Posterior vena cava (tissue), 2 donors: Measurements from ENCODE around the gene BFSP2. TPM values are rescaled to one million over a fixed set of nuclear protein-coding genes. Genes with fewer than 3 reads are reported as not detected.

Source experiments
- DNase-seq: peaks from one replicate; pipeline ENCODE4 v3.0.0-alpha.2; 2020; ENCODE audit warnings: low spot score
- intact Hi-C, 2 donors: fragments of 100-400 bp; cut with DNase I; formaldehyde crosslinking; loops; one replicate each; pipeline versions ENCODE4 v1.14.1 to v1.14.2; 2022 to 2023
- total RNA-seq, 2 donors: library from RNA; stranded (reverse); fragmentation: NEBNext Ultra II Directional; extraction: Animal tissue kit (Norgen Biotek cat#: 25700); gene quantifications; one replicate each; pipeline ENCODE4 v1.2.1, GENCODE V29; 2021
- donor health status: DM: yes; HTN: yes; CAD: no.
- donor health status: DM: yes; HTN: yes; CAD: no.

Gene BFSP2
- total RNA-seq, 2 donors from 2014 or later = not detected

DNA sequence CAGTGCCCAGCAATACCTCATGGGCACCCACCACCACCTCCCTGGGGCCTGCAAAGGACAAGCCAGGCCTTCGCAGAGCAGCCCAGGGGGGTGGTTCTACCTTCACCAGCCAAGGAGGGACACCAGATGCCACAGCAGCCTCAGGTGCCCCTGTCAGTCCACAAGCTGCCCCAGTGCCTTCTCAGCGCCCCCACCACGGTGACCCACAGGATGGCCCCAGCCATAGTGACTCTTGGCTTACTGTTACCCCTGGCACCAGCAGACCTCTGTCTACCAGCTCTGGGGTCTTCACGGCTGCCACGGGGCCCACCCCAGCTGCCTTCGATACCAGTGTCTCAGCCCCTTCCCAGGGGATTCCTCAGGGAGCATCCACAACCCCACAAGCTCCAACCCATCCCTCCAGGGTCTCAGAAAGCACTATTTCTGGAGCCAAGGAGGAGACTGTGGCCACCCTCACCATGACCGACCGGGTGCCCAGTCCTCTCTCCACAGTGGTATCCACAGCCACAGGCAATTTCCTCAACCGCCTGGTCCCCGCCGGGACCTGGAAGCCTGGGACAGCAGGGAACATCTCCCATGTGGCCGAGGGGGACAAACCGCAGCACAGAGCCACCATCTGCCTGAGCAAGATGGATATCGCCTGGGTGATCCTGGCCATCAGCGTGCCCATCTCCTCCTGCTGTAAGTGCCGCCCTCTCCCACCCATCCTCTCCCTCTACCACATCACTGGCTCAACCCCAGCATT lies 19.2 kb upstream of the BFSP2 start:
- intact Hi-C loops = loop anchor here (5.0 to 10.0 kb wide), 2 partner anchors 338 to 646 kb away; no protein-coding TSS in a partner anchor
- DNase-seq = no peak

DNA sequence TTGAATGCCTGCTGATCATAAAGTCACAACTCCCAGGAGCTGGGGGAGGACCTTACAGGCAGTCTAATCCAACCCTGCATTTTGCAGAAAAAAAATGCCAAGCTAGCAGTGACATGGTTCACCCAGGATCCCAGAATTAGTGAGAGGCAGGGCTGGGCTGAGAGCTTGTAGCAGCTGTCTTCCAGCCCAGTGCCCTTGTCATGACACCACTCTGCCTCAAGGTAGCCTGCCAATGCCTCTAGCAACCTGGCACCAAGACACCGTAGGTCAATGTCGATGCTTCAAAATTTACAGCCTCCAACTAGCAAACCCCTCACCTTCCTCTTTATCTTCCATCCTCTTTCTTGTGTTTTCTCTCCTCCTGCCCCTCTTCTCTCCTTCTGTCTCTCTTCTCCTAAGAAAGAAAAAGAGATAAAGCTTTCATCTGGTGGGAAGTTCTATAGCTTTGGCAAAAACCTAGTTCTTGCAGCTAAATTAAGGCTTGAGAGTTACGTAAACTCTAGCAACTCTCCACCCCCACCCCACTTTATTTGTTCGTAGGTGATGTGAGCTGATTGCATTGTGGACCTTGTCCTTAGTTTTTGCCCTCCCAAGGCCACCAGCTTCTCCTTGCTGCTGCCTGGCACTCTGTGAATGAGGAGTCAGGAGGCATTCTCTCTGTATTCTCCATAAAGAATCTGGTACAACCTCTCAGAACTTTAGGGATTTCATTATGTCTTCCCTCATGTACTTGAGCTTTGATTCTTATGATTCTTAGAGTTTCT lies 18.3 kb upstream of the BFSP2 start:
- intact Hi-C loops = loop anchor here (5.0 to 10.0 kb wide), 2 partner anchors 339 to 647 kb away; no protein-coding TSS in a partner anchor
- DNase-seq = no peak

DNA sequence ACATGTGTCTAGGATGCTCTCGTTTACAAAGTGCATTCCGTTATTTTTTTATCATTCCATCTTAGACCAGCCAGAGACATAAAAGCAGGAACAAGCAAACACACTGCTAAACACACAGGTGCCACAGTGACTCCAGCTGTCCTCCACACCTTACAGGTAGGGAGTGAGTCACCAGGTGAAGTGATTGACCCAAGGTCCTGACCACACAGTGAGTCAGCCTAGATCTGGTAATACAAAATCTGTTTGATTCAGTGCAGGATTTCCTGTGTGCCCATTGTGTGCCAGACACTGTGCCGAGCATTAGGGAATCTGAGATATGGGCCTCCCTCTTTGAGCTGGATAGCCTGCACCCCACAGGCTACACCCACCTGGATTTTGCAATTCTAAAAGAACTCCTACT lies 16.7 kb upstream of the BFSP2 start:
- no peak for DNase-seq
- intact Hi-C loops = loop anchor here (5.0 to 10.0 kb wide), 2 partner anchors 341 to 648 kb away; no protein-coding TSS in a partner anchor

DNA sequence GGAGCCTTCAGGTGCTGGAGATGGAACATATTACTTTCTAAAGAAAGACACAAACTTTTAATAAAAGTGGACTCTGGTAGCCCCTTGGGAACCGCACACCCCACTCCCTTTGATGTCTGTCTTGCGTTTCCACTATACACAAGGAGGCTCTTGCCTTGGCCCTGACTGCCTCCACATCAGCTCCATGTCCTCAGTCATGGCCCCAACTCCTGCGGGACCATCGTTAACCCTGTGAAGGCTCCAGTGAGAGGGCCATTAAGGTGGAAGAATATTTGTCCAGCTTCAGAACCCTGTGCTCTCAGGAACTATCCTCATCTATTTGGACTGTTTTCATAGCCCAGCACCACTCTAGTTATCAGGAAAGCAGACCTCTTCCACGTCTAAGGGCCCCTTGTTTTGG lies 16.1 kb upstream of the BFSP2 start:
- intact Hi-C loops = loop anchor here (5.0 to 10.0 kb wide), 2 partner anchors 341 to 649 kb away; no protein-coding TSS in a partner anchor
- no peak for DNase-seq

DNA sequence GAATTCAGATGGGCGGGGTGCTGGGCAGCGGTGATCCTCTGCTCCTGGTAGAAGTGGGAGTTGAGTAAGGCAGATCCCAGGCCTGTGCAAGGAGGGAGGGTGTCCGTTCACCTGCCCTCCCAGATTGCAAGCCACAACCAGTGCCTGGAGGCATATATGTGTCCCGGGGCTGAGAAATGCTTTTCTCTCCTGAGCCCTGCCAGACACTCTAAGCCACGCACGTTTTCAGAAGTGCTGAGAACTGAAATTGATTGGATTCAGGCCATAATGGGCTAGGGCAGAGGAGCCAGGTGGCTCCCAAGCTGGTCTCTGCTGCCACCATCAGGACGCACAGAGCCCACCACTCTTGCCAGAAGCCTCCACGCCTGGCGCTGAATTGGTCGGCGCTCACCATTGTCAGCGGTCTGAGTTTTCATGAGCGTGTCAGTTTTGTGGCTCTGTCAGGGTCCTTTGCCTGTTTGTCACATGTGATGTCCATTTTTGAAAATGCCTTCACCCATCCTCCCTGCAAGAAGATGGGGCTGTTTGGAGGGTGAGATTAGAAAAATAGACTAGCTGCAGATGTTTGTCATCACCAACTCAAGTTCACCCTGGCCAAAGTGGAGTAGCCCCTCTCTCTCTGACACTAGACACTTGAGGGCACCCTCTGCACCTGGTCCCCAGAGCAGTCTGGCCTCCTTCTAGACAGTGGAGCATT lies 15.4 kb upstream of the BFSP2 start:
- intact Hi-C loops = loop anchor here (5.0 to 10.0 kb wide), 2 partner anchors 342 to 650 kb away; no protein-coding TSS in a partner anchor
- no peak for DNase-seq

DNA sequence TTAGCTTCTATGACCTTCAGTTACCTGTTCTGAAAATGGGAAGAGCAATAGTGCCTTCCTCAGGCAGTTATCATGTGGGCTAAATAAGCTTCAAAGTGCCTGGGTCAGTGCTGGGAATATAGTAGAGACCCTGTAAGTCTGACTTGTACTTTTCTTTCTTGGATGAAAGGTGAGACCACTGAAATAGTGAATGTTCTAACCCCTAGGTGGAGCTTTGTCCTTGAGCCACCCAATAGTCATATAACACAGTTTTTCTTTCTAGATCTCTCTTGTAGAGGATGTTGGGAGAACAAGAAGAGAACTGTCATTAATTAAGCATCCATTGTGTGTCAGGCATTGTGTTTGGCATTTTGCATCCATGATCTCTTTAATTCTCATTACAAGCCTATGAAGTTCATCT lies 13.0 kb upstream of the BFSP2 start:
- intact Hi-C loops = loop anchor here (10.0 kb wide), 1 partner anchor 652 kb away; no protein-coding TSS in a partner anchor

DNA sequence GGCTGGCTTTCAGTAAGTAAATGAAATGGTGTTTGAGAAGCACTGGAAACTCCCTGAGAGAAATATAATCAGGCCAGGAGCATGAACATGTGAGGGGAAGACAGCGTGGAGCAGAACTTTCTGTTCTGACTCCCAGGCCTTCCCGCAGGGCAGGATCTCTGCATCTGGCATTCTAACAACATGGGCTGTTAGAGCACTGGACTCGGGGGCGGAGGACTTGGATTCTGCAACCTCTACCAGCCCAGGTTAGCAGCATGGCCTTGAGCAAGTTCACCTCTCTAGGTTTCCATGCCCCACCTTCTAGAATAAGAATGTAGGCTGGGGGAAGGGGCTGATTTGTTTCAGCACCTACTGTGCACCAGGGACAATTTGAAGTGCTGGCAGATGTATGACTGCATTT lies 12.5 kb upstream of the BFSP2 start:
- DNase-seq = no peak
- intact Hi-C loops = loop anchor here (10.0 kb wide), 1 partner anchor 653 kb away; no protein-coding TSS in a partner anchor

More for the DNA sequence above, 13.0 kb upstream of the BFSP2 start:
- DNase-seq = no peak

DNA sequence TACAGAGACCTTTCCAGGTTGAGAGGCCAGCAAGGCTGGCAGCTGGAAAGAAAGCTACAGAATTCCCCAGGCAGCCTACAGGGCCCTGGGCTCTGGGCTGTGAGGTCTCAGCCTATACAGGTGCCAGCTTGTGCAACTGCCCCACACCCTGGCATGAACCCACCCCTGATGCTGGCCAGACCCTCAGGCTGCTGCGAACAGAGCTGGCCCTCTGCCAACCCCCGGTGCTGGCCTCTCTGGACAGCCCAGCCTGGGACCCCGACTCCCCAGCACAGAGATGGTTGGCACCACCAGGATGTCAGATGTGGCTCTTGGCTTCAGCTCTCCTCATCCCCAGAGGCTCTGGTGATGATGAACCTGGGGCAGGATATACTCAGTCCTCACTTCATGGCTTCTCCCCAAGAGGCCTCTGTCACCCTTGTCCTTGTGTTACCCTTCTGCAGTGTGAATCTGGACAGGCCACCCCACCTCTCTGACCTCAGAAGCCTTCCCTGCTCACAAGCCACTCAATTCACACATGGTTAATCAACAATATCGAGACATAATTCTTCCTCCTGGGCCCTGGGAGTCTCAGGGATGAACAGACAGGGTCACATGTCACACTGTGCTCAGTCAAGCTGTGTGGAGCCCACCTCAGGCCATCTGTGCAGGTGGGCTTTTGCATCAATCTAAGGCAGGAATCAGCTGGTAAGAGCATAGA lies 11.0 kb upstream of the BFSP2 start:
- intact Hi-C loops = loop anchor here (10.0 kb wide), 1 partner anchor 654 kb away; no protein-coding TSS in a partner anchor
- no peak for DNase-seq

DNA sequence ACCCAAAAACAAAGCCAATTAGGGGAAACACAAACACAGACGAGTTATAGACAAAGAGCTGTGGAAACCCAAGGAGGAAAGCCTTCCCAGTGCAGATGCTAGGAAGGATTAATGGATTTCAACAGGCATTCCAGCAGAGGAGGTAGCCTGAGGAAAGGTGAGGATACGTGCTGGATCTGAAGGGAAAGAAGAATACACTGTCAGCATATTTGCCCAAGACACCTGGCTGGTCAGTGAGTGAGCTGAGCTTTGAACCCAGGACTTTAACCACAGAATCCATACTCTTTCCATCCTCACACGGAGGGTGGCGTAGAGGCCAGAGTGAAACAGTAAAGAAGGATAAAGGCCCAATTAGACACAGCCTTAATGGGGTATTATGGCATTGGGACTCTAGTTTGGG lies 9.1 kb upstream of the BFSP2 start:
- DNase-seq = no peak
- intact Hi-C loops = no loop called here

DNA sequence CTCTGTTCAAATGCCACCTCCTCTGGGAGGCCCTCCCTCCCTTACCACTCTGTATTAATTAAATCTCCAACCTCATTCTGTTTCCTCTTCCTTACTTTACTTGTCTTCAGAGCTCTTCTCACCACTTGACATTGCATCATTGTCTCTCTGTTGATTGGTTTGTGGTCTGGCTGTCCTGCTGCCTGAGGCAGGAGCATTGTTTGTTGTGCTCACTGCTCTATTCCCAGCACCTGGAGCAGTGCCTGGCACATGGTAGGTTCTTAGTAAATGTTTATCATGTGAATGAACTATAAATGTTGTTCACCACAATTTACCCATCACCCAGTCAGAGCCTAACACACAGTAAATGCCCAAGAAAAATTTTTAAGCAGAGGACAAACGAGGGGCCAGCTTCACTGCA lies 6.7 kb upstream of the BFSP2 start:
- DNase-seq = no peak
- intact Hi-C loops = no loop called here

DNA sequence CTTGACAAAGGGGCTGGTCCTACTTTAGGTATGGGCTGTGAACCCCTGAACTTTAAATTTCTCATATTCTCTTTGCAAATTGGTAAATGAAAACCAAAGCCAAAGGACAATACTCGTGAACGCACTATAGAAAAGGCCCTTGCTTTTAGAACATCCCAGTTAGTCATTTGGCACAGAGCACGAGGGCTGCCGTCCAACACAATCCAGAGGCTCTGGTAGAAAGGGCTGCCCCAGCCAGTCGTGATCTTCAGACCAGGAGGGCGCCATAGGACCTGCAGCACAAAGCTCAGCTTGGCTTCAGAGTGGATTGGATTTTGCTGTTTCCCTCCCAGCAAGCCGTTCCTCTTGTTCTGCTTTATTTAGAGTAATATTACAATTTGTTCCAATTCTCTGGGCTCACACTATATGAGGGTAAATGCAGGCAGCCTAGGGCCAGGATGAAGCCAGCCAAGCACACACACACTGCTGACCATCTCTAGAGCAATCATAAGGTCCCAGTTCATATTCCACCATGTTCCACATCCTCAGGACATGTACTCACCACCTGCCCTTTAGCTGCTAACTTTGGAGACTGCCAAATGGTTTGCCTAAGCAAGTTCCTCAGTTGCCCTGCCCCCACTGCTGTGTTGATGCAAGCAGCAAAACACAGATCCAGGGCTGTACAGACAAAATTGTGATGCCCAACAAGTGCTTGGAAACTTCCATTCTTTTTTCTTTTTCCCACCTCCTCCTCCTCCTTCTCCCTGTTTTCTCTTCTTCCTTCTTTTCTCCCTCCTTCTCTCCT lies 6.0 kb upstream of the BFSP2 start:
- intact Hi-C loops = no loop called here
- DNase-seq = no peak

DNA sequence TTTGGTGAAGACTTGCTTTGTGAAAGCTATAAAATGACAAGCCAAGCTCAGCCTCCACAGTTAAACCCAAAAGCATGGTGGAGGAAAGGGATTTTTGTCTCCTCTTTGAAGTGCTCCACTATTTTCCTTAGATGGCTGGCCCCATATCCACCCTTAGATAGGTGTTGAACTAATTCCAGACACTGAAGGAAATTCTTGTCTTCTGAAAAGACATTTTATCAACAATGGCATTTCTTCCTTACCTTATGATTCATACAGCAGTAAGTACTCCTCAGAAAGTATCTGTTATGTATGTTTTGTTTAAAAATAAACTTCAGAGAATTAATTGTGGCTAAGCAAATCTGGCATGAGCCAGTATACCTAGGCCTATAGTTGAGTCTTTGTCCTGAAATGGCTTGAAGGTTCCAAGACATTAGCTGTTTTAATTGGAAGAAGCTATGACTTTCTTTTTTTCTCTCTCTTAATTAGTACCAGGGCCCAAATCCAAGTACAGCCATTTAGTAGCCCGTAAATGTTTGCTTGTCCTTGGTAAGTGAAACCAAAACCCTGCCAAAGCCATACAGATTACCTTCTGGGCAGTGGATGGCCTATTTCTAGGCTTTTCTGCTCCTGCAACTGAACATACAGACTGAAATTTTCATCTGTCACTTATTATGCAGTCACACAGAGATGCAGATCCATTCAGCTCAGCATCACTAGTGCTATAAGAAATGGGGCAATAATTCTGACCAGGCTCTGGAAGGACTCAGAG lies 5.1 kb upstream of the BFSP2 start:
- intact Hi-C loops = no loop called here

DNA sequence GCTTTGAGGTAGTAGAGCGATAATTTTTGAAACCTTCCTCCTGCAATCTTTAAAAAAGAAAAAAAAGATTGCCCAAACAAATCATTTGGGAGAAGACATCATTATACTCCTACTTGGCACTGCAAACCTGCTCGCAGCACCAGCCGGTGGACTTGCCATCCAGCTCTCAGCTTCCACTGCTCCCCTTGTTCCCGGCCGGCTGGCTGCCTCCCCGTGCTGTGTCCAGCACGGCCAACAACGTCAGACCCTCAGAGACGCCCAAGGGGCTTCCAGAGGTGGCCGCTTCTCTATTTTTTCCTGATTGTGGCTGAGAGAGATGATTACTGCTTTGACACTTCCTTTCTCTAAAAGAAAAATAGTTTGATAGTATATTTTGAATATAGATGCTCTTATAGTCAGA lies 3.0 kb upstream of the BFSP2 start:
- DNase-seq = no peak
- intact Hi-C loops = no loop called here

More for the DNA sequence above, 5.1 kb upstream of the BFSP2 start:
- DNase-seq = no peak

DNA sequence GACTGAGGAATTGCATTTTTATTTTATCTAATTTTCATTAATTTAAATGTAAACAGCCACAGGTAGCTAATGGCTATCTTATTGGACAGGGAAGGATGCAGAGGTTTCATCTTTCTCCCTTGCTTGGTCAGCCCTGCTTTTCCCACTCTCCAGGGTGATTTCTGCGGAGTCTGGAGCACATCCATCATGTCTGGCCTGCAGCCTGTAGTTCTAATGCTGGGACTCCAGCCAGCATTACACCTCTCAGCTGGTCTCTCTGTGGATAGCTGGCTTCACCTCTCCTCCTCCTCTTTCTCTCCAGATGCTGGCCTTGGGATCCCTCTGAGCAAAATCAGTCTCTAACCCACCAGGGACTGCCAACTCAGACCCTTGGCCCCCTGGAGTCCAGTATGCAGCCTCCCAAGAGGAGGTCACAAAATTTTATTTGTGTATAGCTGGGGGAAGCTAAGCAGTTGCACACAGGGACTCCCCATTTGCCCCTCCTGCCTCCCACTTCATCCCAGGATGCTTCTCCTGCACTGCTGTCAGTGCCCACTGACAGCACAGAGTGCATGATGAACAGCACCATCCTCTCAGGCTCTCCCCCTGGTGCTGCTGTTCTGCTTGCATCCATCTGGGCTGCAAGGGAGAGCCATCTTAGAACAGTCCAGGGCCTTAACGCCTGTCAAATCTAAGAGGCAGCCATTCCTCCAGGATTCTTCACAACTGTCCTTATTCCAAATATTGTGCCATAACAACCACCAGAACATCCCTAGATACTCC lies 1.7 kb downstream of the BFSP2 start:
- no peak for DNase-seq
- intact Hi-C loops = no loop called here

DNA sequence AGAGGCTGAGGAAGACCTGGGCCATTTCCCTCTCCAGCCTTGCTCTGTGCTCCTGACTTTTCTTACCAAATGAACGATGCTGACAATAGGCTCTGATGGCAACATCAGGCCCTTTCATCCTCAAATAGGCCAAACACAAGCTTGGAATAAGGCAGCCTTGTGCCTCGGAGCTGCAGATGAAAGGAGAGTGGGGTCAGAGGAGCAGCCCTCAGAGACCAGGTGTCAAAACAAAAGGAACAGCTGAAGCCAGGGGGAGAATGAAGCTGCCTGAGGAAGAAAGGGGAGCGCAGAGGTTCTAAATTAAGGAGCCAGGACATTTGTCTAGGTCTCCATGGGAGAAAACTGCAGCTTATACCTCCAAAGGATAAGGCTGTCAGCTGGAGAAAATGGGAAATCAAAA lies 5.1 kb downstream of the BFSP2 start:
- no peak for DNase-seq
- intact Hi-C loops = no loop called here

DNA sequence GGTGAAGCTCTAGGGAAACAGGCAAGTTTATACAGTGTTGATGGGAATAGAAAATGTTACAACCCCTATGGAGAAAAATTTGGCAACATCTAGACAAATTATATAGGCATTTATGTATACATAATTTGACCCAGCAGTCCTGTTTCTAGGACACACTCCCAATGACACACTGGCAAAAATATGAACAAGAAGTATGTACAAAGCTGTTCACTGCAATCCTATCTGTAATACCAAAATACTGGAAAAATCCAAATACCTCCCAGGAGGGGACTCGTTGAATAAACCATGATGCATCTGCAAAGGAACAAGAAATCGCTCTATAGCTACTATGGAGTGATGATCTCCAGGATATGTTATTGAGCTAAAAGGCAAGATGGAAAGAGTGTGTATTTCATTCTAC lies 8.5 kb downstream of the BFSP2 start:
- intact Hi-C loops = no loop called here
- DNase-seq = no peak

DNA sequence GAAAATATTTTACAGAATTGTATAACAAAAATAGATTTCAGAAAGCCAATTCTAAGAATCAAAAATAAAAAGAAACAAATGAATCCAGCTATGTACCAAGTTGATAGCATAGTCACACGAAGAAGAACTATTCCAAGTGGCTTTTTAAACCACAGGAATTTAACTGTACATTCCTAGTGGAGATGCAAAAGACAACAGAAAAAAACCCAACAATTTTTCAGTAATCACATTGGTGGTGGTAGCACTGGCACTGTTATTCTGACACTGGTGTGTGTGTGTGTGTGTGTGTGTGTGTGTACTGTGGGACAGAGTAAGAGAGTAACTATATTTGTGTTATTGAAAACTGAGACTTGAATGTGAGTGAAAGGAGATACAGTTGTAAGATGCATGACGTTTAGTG lies 9.1 kb downstream of the BFSP2 start:
- DNase-seq = no peak
- intact Hi-C loops = no loop called here
